ENCODE results near the gene CLASRP.
"Not testable (repeated sequence)": the region's sequence is repeated elsewhere in the genome, so short reads cannot be mapped to it uniquely, and the experiment has no call there.

CLASRP gene

GRCh38 chr19:45104658-45105349 is 66.0 kb downstream of the CLASRP start:
- no peak for DNase-seq

GRCh38 chr19:45106363-45106762 is 67.5 kb downstream of the CLASRP start:
- DNase-seq: not testable (repeated sequence)

DNA sequence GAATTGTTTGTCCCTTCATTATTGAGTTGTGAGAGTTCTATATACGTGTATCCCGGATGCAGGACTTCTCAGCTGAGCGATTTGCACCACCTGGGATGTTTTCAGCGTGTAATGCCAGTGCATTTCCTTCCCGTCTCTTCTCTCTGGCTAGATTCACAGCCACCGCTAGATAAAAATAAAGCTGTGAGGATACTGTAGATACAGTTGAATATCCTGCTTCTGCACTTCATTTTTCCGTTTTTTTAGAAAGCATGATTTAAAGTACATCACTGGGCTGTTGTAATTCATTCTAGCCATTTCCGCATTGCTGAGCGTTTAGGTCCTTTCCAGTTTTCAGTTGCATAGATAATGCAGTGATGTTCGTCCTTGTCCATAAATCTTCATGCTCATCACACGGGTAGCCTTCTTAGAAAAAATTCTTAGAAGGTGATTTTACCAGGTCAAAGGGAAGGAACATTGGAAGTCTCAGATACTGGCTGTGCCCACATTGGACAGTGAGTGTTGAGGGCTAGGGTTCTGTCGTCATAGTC is 68.8 kb downstream of the CLASRP start:
- DNase-seq: no peak

- DNase-seq: no peak
Measured at GRCh38 chr19:45110851-45111266, 72.0 kb downstream of the CLASRP start.

GRCh38 chr19:45112111-45112827 is 73.4 kb downstream of the CLASRP start:
- no peak for DNase-seq

GRCh38 chr19:45113628-45114027 is 74.8 kb downstream of the CLASRP start:
- DNase-seq: no peak

DNA sequence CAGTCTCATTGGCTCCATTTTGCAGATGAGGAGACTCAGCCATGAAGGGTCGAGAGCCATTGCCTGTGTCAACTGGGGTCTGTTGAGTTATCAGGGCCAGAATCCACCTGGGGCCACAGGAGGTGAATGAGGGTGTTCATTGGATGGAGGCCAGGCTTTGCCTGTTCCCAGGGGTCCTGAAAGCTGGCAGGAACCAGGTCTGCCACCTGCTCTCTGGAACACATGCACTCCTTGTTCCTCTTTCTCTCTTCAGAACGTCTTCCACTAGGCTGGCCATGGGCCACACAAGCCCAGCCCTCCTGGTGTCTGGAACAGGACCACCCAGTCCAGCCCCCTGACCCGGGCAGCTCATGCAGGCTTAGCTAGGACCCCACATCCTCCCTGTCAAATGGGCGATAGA is 75.3 kb downstream of the CLASRP start:
- no peak for DNase-seq

DNA sequence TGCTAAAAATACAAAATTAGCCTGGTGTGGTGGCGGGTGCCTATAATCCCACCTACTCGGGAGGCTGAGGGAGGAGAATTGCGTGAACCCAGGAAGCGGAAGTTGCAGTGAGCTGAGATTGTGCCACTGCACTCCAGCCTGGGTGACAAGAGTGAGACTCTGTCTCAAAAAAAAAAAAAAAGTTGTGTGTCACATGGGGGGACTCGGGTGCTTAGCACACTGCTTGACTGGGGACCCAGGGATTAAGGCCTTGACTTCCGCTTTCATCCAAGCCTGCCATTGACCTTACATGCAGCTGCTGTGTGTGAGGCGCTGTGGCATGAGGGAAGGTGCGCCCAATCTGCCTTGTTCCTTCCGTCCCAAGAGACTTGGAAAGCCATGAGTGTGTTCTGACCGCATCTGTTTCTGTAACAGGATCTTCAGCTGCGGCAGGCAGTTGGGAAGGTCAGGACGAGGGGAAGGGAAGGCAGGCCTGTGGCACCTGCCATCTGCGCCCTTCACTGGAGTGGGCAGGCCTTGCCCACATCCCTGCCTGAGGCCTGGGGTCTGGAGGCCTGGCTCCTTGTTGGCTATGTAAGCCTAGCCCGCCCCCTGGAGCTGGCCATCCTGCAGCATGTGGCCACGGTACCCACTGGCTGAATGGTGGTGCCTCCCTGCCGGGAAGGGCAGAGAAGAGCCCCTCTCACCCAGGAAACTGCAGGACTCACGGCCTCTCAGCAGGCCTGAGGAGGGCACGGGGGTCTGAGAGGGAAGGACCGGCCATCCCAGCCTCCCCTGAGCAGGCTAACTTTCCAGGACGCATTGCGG is 77.2 kb downstream of the CLASRP start:
- no peak for DNase-seq

GRCh38 chr19:45117167-45117594 is 78.3 kb downstream of the CLASRP start:
- no peak for DNase-seq

DNA sequence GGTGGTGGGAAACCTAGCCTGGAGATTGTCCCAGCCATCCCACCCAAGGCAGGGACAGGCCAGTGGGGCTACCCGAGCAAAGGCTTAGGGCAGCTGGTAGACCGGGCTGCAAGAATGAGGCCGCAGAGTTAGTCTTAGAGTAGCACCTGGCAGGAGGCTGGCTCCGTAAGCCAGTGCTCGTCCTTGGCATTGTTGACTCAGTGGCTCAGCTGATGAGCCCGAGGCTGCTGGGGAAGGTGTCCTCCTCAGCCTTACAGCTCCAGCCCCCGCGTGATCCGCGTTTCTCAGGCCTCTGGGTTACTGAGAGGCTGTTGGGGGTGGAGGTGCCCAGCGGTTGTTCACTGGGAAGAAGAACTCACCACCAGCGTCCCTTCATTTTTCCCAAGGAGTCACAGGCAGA is 78.8 kb downstream of the CLASRP start:
- DNase-seq: no peak

DNA sequence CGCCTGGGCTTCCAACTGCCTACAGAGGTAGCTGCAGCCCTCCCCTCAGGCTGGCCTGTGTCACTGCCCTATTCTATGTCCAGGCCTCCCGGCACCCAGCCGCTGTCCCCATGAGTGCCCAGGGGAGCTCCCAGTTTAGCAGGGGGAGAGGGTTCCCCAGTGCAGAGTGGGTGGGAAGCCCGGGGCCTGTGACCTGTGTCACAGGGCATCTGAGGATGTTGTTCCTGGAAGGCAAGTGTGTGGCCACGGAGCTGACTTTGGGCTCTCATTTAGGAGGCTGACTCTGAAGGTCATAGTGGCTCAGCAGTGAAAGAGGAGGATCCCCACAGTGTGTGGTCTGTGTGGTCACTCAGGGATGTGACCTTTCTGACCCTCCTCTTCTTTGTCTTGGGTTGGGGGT is 79.3 kb downstream of the CLASRP start:
- no peak for DNase-seq

DNA sequence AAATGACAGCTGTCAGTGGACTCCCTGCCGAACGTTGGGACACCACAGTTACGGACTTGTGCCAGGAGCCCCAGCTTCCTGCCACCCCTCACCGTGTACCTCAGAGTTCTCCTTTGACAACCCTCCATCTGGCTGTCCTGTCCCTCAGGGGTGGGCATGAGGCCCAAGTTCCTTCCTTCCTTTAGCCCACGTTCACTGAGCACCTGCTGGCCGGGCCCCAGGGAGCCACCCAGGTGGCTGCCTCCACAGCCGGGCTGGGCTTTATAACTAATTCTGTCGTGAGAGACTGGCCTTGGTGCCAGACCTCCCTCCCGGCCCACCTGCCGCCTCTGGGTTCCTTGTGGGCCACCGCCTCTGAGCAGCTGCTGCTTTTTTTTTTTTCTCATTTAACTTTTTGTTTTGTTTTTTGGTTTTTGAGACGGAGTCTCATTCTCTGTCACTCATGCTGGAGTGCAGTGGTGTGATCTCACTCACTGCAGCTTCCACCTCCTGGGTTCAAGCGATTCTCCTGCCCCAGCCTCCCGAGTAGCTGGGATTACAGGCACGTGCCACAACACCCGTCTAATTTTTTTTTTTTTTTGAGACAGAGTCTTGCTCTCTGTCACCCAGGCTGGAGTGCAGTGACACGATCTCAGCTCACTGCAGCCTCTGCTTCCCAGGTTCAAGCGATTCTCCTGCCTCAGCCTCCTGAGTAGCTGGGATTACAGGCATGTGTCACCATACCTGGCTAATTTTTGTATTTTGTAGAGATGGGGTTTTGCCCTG is 79.9 kb downstream of the CLASRP start:
- not testable (repeated sequence) for DNase-seq

- DNase-seq: no peak
Measured at GRCh38 chr19:45119582-45119981, 80.7 kb downstream of the CLASRP start.

All from cortex of kidney (tissue), 1 donor.